HepG2 (cell line): Measurements from ENCODE around the gene SGSH. TPM values are rescaled to one million over a fixed set of nuclear protein-coding genes. Genes with fewer than 3 reads are reported as not detected.

Source experiments
- ATAC-seq: fragments of 200-7000 bp; cut with Tn5 transposase; 3 replicates; pipeline ENCODE4 v1.9.1; 2020; ENCODE audit warnings: mild to moderate bottlenecking, moderate library complexity
- BruUV-seq: library from RNA; stranded (reverse); fragments of 400-500 nt; replicated peaks from 2 replicates; lab custom pipeline; 2021; lab: Mats Ljungman, UMichigan
- CTCF ChIA-PET: fragments of 300-600 bp; formaldehyde crosslinking; extraction: SDS; loops from one replicate; lab custom pipeline; 2021; ENCODE audit warnings: low total read pairs, inconsistent platforms, low intra/inter-chr PET ratio; lab: Yijun Ruan, JAX
- POLR2A ChIA-PET: fragments of 350-600 bp; sonication (Branson Sonifier 250); formaldehyde crosslinking; loops from one replicate; lab custom pipeline; 2020; ENCODE audit warnings: antibody characterized with exemption, inconsistent platforms; lab: Yijun Ruan, JAX
- DNase-seq: peaks from one replicate; pipeline ENCODE4 v3.0.0-alpha.2; 2015; ENCODE audit warnings: low spot score
- FAIRE-seq: peaks from 3 replicates; lab custom pipeline; 2011; peaks lifted over from hg19 to GRCh38; lab: Jason Lieb, UNC
- H2AFZ ChIP-seq: one replicate; pipeline ENCODE4 v1.6.1; 2011; ENCODE audit warnings: low read length, inconsistent platforms
- H3K27ac ChIP-seq: fragments of 300-600 bp; 3 replicates; pipeline ENCODE4 v1.8.0; 2011; ENCODE audit warnings: mixed run types, mild to moderate bottlenecking, mixed read lengths, low read length, inconsistent platforms; ENCODE audit not compliant: insufficient read depth; ENCODE audit errors: extremely low read length
- H3K27me3 ChIP-seq, 2 experiments: fragments of 200-600 bp in 1 of 2; 2 replicates in 1 of 2; 3 replicates in 1 of 2; pipeline versions ENCODE4 v1.6.0 to v1.8.0; 2011; ENCODE audit warnings: low read length in 2 of 2, mild to moderate bottlenecking in 2 of 2, moderate library complexity in 2 of 2, inconsistent platforms in 1 of 2; ENCODE audit not compliant: insufficient read depth in 2 of 2, control insufficient read depth in 1 of 2
- H3K36me3 ChIP-seq, 2 experiments: fragments of 200-600 bp in 1 of 2; replicated peaks in 1 of 2; 2 replicates in 1 of 2; 3 replicates in 1 of 2; pipeline versions ENCODE4 v1.5.1 to v1.8.0; 2011; ENCODE audit warnings: low read length in 2 of 2, inconsistent platforms in 1 of 2; ENCODE audit not compliant: insufficient read depth in 2 of 2, control insufficient read depth in 1 of 2
- H3K4me1 ChIP-seq: 2 replicates; pipeline ENCODE4 v1.5.1; 2012; ENCODE audit warnings: low read length, inconsistent platforms; ENCODE audit not compliant: insufficient read depth
- H3K4me2 ChIP-seq: 2 replicates; pipeline ENCODE4 v1.6.0; 2011; ENCODE audit warnings: low read depth, low read length, inconsistent platforms
- H3K4me3 ChIP-seq, 3 experiments: fragments of 200-600 bp in 1 of 3; sonication (generic), shearing (Covaris generic) in 1 of 3; replicated peaks in 1 of 3; 2 replicates each; pipeline ENCODE4 v1.5.1; 2011 to 2016; ENCODE audit warnings: low read length in 3 of 3, inconsistent platforms in 2 of 3, low read depth in 2 of 3, mild to moderate bottlenecking in 2 of 3, control low read depth in 1 of 3, mixed read lengths in 1 of 3; ENCODE audit not compliant: insufficient read depth in 1 of 3
- H3K79me2 ChIP-seq: one replicate; pipeline ENCODE4 v1.6.1; 2011; ENCODE audit warnings: low read length, inconsistent platforms; ENCODE audit not compliant: insufficient read depth
- H3K9ac ChIP-seq: 2 replicates; pipeline ENCODE4 v1.6.0; 2011; ENCODE audit warnings: mild to moderate bottlenecking, low read depth, low read length, inconsistent platforms; ENCODE audit not compliant: insufficient read depth
- H3K9me3 ChIP-seq: 2 replicates; pipeline ENCODE4 v1.5.1; 2012; ENCODE audit warnings: mild to moderate bottlenecking, low read length
- H4K20me1 ChIP-seq: 2 replicates; pipeline ENCODE4 v1.6.0; 2011; ENCODE audit warnings: inconsistent platforms, mild to moderate bottlenecking, low read length, moderate library complexity; ENCODE audit not compliant: insufficient read depth
- CTCF ChIP-seq: sonication (generic); formaldehyde crosslinking; IDR thresholded peaks from 2 replicates; pipeline ENCODE4 v1.5.0; 2020; ENCODE audit warnings: mild to moderate bottlenecking, missing genetic modification reagents, moderate library complexity
- HNRNPH1 ChIP-seq: fragments of 200-400 bp; formaldehyde crosslinking; optimal IDR thresholded peaks from 2 replicates; pipeline ENCODE3; 2017; ENCODE audit warnings: mild to moderate bottlenecking, low read depth, low read length
- RAD21 ChIP-seq: fragments of 450-650 bp; formaldehyde crosslinking; IDR thresholded peaks from 2 replicates; pipeline ENCODE4 v1.5.0; 2020; ENCODE audit warnings: mild to moderate bottlenecking
- STAG1 ChIP-seq: sonication (generic); formaldehyde crosslinking; IDR thresholded peaks from 2 replicates; pipeline ENCODE4 v1.4.0; 2020; ENCODE audit warnings: missing genetic modification reagents
- ZNF337 ChIP-seq: sonication (generic); formaldehyde crosslinking; IDR thresholded peaks from 2 replicates; pipeline ENCODE4 v1.5.1; 2020; ENCODE audit warnings: missing genetic modification reagents, low read depth, mild to moderate bottlenecking, borderline replicate concordance
- ZNF33A ChIP-seq: sonication (generic); formaldehyde crosslinking; IDR thresholded peaks from 2 replicates; pipeline ENCODE4 v1.5.1; 2020; ENCODE audit warnings: missing genetic modification reagents, mild to moderate bottlenecking, moderate library complexity, borderline replicate concordance
- ZNF768 ChIP-seq: sonication (generic); formaldehyde crosslinking; IDR thresholded peaks from 2 replicates; pipeline ENCODE4 v1.4.0; 2020; ENCODE audit warnings: missing genetic modification reagents
- WGBS: methylation state at CpG from one replicate; pipeline ENCODE4 v1.1.6; 2017; ENCODE audit warnings: low lambda C conversion rate; 5-methylcytosine and 5-hydroxymethylcytosine counted together
- in situ Hi-C: cut with HindIII; loops from 2 replicates; pipeline ENCODE4 v1.10.0; 2017; ENCODE audit warnings: low pct_unique_long_range_greater_than_20kb; ENCODE audit not compliant: extremely low pct_ligation_motif_present
- intact Hi-C: fragments of 100-400 bp; cut with micrococcal nuclease; formaldehyde crosslinking; loops from one replicate; pipeline ENCODE4 v1.10.0; 2022; ENCODE audit not compliant: unreplicated experiment
- polyA plus RNA-seq, 8 experiments: library from polyadenylated mRNA; depleted of rRNA in 3 of 8; stranded (reverse) in 7 of 8; unstranded in 1 of 8; fragments of >200 nt; fragmentation: Illumina TruSeq in 4 of 8; extraction: Trizol in 4 of 8; gene quantifications; 2 replicates each; pipeline versions ENCODE4 v1.2.1 to v1.2.3, GENCODE V29; 2011 to 2016; ENCODE audit warnings: low read depth in 4 of 8, missing spikeins in 1 of 8, mixed read lengths in 1 of 8; ENCODE audit not compliant: insufficient read depth in 1 of 8
- total RNA-seq, 5 experiments: library from RNA; depleted of rRNA; stranded (reverse); fragments of >200 nt; fragmentation: Illumina TruSeq; extraction: Trizol; gene quantifications; 2 replicates each; pipeline ENCODE4 v1.2.3, GENCODE V29; 2016; ENCODE audit warnings: low read depth in 1 of 5

The SGSH gene
- total and polyA plus RNA-seq, 2 of the 13 experiments (the other 11 are each of a cell fraction or from before 2014, with no cell fraction given) = 12.2 to 17.6 TPM

- Histone ChIP-seq H3K9ac (no peak overlapping the region), H4K20me1 (no peaks in the 10 kb centered on the region), H3K4me3 (no peak overlapping the region), H3K79me2 (no peaks in the 10 kb centered on the region), H3K27me3 (no peaks in the 10 kb centered on the region), H3K4me1 (peaks cover 18% of the 10 kb centered on the region), H2AFZ (no peak overlapping the region), H3K9me3 (no peaks in the 10 kb centered on the region), H3K27ac (no peak overlapping the region), H3K4me2 (no peak overlapping the region), H3K36me3 (no peaks in the 10 kb centered on the region)
- POLR2A ChIA-PET = no interaction called here
- CTCF ChIA-PET = no interaction called here
- in situ Hi-C loops (no loop called here), intact Hi-C loops (no loop called here)
- peak; percentile 87; the same call in 1 of the 2 replicates for TF ChIP-seq ZNF768 (CRISPR knock-in tag)
- TF ChIP-seq ZNF337 = no peak
- ATAC-seq (no peak), DNase-seq (no peak), FAIRE-seq (no peak)
- 95% methylated on average over 11 of the region's 11 CpGs for WGBS
- BruUV-seq = no TSS peak
Observed at GRCh38 chr17:80251966-80252365, 31.8 kb upstream of the SGSH start.

GRCh38 chr17:80248894-80249710 lies 29.0 kb upstream of the SGSH start:
- no peak for TF ChIP-seq HNRNPH1
- TF ChIP-seq RAD21 (CRISPR knock-in tag) = 0 out of 2 replicates have a peak, but pooled peaks have one; percentile 16
- 0 out of 2 replicates have a peak, but pooled peaks have one; percentile 22 for TF ChIP-seq CTCF
- TF ChIP-seq STAG1 (CRISPR knock-in tag) = peak; percentile 31; the same call in 1 of the 2 replicates
- no peak for TF ChIP-seq ZNF33A (CRISPR knock-in tag)
- intact Hi-C loops (no loop called here), in situ Hi-C loops (no loop called here)
- CTCF ChIA-PET = interaction anchor here (0.6 kb wide), 1 partner anchor 44 kb away, joined by 3 read pairs; no protein-coding TSS in a partner anchor
- WGBS = 91% methylated on average over 8 of the region's 26 CpGs
- no peaks in the 10 kb centered on the region for H3K9me3 ChIP-seq
- no peak overlapping the region for H3K4me2 ChIP-seq
- POLR2A ChIA-PET = no interaction called here
- BruUV-seq = no TSS peak
- H3K9ac ChIP-seq = no peak overlapping the region
- no peak overlapping the region for H2AFZ ChIP-seq
- no peaks in the 10 kb centered on the region for H3K79me2 ChIP-seq
- H4K20me1 ChIP-seq = no peaks in the 10 kb centered on the region
- DNase-seq (no peak), FAIRE-seq (no peak), ATAC-seq (peak; percentile 17)
- no peak overlapping the region for H3K27ac ChIP-seq
- H3K4me3 ChIP-seq = no peak overlapping the region
- H3K36me3 ChIP-seq = peaks cover 6 to 8% of the 10 kb centered on the region in 2 experiments; a peak in 4 of 5 replicates
- peaks cover 2% of the 10 kb centered on the region for H3K4me1 ChIP-seq
- no peaks in the 10 kb centered on the region for H3K27me3 ChIP-seq
